WERI-Rb-1 (cell line): ENCODE results near the gene GGT1.
A peak's percentile ranks its signal among the peaks of the same experiment; 100 is the strongest.

ENCODE experiments used
- DNase-seq: peaks from one replicate; pipeline ENCODE4 v3.0.0-alpha.2; 2020
- H3K27ac ChIP-seq: fragments of 250-450 bp; sonication (Bioruptor Pico); 2 replicates; pipeline ENCODE4 v1.5.1; 2020; ENCODE audit warnings: mild to moderate bottlenecking, moderate library complexity
- H3K27me3 ChIP-seq: fragments of 250-450 bp; sonication (Bioruptor Pico); 2 replicates; pipeline ENCODE4 v1.5.1; 2021; ENCODE audit warnings: mild to moderate bottlenecking, low read depth, moderate library complexity; ENCODE audit not compliant: insufficient read depth, severe bottlenecking
- H3K36me3 ChIP-seq: fragments of 250-450 bp; sonication (Bioruptor Pico); 2 replicates; pipeline ENCODE4 v1.5.1; 2020; ENCODE audit warnings: mild to moderate bottlenecking, moderate library complexity
- H3K4me3 ChIP-seq: 2 replicates; pipeline ENCODE4 v1.5.1; 2011; ENCODE audit warnings: low read depth, mild to moderate bottlenecking, control low read depth, low read length
- H3K9me3 ChIP-seq: fragments of 250-450 bp; sonication (Bioruptor Pico); 2 replicates; pipeline ENCODE4 v1.5.1; 2021; ENCODE audit warnings: mild to moderate bottlenecking, moderate library complexity; ENCODE audit not compliant: severe bottlenecking
- CTCF ChIP-seq: IDR thresholded peaks from 2 replicates; pipeline ENCODE4 v1.5.1; 2011; ENCODE audit warnings: low read depth, mild to moderate bottlenecking, control low read depth, inconsistent platforms, low read length

Gene GGT1

GRCh38 chr22:24563246-24563645 lies 39.7 kb upstream of the GGT1 start:
- Histone ChIP-seq H3K36me3 (peaks cover 83% of the 10 kb centered on the region), H3K27ac (no peak overlapping the region), H3K9me3 (no peaks in the 10 kb centered on the region), H3K4me3 (no peak overlapping the region), H3K27me3 (no peaks in the 10 kb centered on the region)
- DNase-seq = no peak
- TF ChIP-seq CTCF = no peak

- H3K27me3 ChIP-seq = no peaks in the 10 kb centered on the region
- no peaks in the 10 kb centered on the region for H3K9me3 ChIP-seq
- H3K27ac ChIP-seq = no peak overlapping the region
- H3K36me3 ChIP-seq = peaks cover 81% of the 10 kb centered on the region
- no peak for DNase-seq
- TF ChIP-seq CTCF = no peak
- H3K4me3 ChIP-seq = no peak overlapping the region
Observed at GRCh38 chr22:24564376-24565058, 38.5 kb upstream of the GGT1 start.

- Histone ChIP-seq H3K27ac (no peak overlapping the region), H3K27me3 (no peaks in the 10 kb centered on the region), H3K9me3 (no peaks in the 10 kb centered on the region), H3K4me3 (no peak overlapping the region), H3K36me3 (peaks cover 83% of the 10 kb centered on the region)
- DNase-seq = no peak
- TF ChIP-seq CTCF = no peak
Observed at GRCh38 chr22:24565077-24565476, 37.9 kb upstream of the GGT1 start.

GRCh38 chr22:24566899-24567511 lies 36.0 kb upstream of the GGT1 start:
- no peak for TF ChIP-seq CTCF
- Histone ChIP-seq H3K27me3 (no peaks in the 10 kb centered on the region), H3K9me3 (no peaks in the 10 kb centered on the region), H3K36me3 (peaks cover 90% of the 10 kb centered on the region), H3K4me3 (no peak overlapping the region), H3K27ac (no peak overlapping the region)
- no peak for DNase-seq

- no peaks in the 10 kb centered on the region for H3K9me3 ChIP-seq
- peaks cover 90% of the 10 kb centered on the region for H3K36me3 ChIP-seq
- no peaks in the 10 kb centered on the region for H3K27me3 ChIP-seq
- DNase-seq = no peak
- H3K4me3 ChIP-seq = no peak overlapping the region
- no peak for TF ChIP-seq CTCF
- no peak overlapping the region for H3K27ac ChIP-seq
Observed at GRCh38 chr22:24567668-24568067, 35.3 kb upstream of the GGT1 start.

GRCh38 chr22:24571266-24571665 lies 31.7 kb upstream of the GGT1 start:
- Histone ChIP-seq H3K36me3 (peaks cover 85% of the 10 kb centered on the region), H3K4me3 (no peak overlapping the region), H3K27me3 (no peaks in the 10 kb centered on the region), H3K27ac (peak overlapping the region; percentile 59), H3K9me3 (no peaks in the 10 kb centered on the region)
- no peak for TF ChIP-seq CTCF
- peak; percentile 70 for DNase-seq
